Left ventricle myocardium superior (tissue), 1 donor: ENCODE results near the gene WWOX. TPM values are rescaled to one million over a fixed set of nuclear protein-coding genes. Genes with fewer than 3 reads are reported as not detected.

Experiments
- ATAC-seq: fragments of 200-7000 bp; cut with Tn5 transposase; one replicate; pipeline ENCODE4 v1.9.1; 2020; ENCODE audit warnings: mild to moderate bottlenecking, moderate library complexity
- DNase-seq: peaks from one replicate; pipeline ENCODE4 v3.0.0-alpha.2; 2020
- intact Hi-C: fragments of 100-400 bp; cut with micrococcal nuclease; formaldehyde crosslinking; loops from one replicate; pipeline ENCODE4 v1.11.0; 2022
- total RNA-seq: library from RNA; stranded (reverse); fragmentation: NEBNext Ultra II Directional; extraction: Animal tissue kit (Norgen Biotek cat#: 25700); gene quantifications from one replicate; pipeline ENCODE4 v1.2.1, GENCODE V29; 2021
- donor health status: DM: no; HTN: yes; CAD: no; lungs with severe emphysema.

The WWOX gene
- total RNA-seq, 1 donor from 2014 or later: 12.8 TPM

DNA sequence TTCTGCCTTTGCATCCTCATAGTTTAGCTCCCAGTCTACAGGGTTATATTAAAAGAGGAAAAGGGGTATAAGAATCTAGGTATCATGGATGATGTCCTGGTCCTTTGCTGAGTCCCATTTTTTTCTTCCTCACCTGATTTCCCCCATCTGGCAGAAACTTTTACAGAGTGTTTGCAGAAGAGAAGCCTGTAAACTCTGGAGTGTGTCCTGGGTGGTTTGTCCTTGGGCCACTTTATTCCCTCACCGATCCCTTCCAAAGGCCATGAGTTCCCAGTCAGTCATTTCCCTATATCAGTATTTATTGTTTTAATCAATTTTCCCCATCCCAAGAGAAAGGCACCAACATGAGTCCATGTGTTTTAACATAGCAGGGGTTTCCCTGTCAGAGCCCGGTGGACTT lies 638.2 kb downstream of the WWOX start:
- no peak for ATAC-seq
- intact Hi-C loops: no loop called here

DNA sequence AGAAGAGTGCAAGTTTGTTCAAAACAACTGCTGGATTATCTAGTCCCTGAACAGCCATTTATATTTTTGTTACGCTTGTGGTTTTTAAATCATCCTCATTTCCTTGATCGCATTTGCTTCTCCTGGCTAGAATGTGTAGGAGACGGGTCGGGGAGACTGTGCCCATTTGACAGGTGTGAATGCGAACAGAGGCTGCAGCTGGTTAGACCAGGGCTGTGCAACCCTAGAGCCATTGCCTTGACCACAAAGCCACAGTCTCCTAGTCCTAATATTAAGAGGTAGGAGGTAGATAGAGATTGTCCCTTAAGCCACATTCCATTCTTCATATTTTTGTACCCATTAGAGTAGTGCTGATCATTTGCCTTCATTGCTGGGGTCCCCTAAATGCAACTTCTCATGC lies 639.1 kb downstream of the WWOX start:
- intact Hi-C loops: no loop called here
- ATAC-seq (no peak), DNase-seq (no peak)

More for the DNA sequence above, 638.2 kb downstream of the WWOX start:
- DNase-seq: no peak

DNA sequence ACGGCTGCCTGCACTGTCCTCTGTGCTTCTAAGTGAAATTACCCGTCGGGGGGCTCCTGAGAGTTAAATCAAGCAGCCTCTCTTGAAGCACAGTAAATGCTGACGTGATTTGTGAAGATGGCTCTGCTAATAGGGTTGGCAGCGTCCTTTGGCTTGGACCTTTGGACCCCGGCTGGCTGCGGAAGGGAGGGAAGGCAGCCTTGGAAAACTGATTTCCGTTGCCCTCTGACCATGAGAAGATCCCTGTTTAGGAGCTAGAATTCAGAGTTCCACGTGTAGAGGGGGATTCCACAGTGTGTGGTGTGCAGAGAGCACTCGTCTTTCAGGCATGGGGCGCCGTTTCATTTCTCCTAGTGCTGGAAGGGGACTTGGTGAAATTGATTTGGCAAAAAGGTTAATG lies 640.8 kb downstream of the WWOX start:
- intact Hi-C loops: no loop called here
- no peak for DNase-seq
- no peak for ATAC-seq

- intact Hi-C loops: no loop called here
- DNase-seq (no peak), ATAC-seq (no peak)
Measured at GRCh38 chr16:78742501-78743283, 643.2 kb downstream of the WWOX start.

DNA sequence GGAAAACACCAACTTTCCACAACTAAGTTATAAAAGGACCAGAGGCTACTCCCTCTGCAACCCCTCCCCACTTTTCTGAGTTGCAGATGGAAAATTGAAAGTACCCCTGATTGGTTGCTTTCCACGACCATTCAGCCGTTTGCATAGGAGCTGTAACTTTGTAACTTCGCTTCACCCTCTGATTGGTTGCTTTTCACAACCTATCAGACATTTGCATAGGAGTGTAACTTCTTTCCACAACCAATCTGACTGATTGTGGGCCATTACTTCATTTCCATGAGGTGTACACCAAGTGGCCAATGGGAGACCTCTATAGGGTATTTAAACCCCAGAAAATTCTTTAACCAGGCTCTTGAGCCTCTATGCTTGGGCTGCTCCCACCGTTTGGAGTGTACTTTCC lies 644.1 kb downstream of the WWOX start:
- no peak for DNase-seq
- no peak for ATAC-seq
- intact Hi-C loops: no loop called here

GRCh38 chr16:78744099-78744498 lies 644.6 kb downstream of the WWOX start:
- no peak for ATAC-seq
- no peak for DNase-seq
- intact Hi-C loops: no loop called here

DNA sequence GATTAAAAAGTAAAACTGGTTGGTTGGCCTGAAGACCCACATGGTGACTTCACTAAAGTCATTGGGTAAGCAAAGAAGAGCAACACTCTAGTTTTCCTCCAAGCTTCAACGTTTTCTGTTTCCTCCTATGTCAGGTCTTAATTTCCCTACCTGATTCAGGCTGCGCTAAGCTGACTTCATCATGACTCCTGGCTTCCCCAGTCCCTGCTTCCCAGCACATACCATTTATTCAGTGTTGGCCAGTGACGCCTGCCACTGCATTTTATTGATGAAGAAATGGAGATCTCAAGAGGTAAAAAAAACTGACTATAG lies 645.3 kb downstream of the WWOX start:
- intact Hi-C loops: no loop called here
- no peak for ATAC-seq
- DNase-seq: no peak

DNA sequence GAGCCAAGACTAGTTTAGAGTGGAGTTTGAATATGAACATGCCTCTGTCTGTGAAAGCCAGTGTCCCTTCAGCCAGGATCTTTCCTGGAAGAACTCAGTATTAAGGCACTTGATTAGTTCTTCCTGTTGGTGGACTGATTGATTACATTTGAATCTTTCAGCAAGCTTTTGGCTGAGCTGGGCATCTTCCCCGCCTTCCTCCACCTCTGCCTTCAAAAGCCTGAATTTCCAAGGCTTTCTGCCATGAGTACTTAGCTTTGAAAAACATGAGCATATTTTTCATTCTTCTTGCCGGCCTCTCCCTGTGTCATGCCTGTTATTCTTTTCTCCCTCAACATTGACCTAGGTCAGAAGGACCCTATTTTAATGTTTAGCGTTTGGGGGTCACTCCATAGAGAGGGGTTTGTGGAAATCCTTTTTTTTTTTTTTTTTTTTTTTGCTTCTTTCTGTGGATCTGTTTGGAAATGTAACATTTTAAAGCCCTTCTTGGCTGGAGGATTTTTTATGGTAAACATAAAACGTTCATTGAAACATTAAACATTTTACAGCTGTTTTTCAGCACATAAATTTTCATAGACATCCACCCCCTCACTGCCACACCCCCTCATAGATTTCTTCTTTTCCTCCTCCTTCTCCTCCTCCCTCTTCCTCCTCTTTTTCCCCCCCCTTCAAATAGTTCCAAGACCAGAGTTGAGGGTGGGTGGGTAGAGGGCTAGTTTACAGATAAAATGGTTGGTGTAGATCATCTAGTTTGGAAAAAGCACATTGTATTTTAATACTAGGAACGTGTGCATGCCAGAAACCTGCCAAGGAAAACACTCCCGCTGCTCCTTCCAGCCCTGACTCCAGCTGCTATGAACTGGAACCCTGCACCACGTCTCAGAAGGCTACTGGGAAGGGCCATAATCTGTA lies 645.9 kb downstream of the WWOX start:
- DNase-seq (no peak), ATAC-seq (peak; percentile 31)
- intact Hi-C loops: no loop called here

DNA sequence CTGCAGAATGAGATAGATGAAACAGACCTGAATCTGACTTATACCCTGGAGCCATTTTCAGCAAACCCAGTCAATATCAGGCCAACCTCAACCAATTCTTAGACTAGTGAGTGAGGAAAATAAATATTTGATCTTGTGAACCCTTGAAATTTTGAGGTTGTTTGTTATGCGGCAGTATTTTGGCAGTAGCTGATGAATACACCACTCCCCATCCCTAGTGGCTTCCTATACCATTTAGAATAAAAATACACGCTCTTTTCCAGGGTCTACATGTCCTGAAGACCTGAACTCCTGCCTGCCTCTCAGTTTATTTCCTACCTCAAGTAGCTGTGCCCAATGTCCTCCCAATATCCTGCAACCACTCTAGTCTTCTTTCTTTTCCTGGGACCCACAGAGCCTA lies 647.3 kb downstream of the WWOX start:
- intact Hi-C loops: no loop called here
- DNase-seq (no peak), ATAC-seq (no peak)

GRCh38 chr16:78748220-78748929 lies 648.9 kb downstream of the WWOX start:
- DNase-seq (no peak), ATAC-seq (no peak)
- intact Hi-C loops: no loop called here

DNA sequence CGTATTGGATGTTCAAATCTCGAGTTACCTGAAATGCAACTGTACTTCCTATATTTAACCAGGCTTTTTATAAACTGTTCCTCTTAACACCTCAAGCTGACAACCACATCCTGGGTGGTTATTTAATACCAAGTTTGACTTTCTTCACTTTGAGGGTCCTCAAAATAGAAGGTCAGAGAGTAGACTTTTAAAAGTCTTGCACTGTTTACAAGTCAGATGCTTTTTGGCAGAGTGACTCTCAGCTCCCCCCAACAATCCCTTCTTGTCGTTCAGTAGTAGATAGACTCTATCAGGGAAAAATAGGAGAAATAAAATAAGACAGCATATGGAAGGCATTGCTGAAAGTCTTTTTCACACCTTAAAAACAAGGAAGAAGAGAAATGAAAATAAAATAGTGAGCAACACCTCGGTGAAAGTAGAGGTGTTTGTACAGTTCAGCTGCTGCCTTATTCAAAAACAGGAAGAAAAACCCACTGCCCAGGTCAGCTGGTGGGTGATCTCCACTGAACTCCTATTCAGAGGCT lies 650.4 kb downstream of the WWOX start:
- DNase-seq (no peak), ATAC-seq (no peak)
- intact Hi-C loops: no loop called here

DNA sequence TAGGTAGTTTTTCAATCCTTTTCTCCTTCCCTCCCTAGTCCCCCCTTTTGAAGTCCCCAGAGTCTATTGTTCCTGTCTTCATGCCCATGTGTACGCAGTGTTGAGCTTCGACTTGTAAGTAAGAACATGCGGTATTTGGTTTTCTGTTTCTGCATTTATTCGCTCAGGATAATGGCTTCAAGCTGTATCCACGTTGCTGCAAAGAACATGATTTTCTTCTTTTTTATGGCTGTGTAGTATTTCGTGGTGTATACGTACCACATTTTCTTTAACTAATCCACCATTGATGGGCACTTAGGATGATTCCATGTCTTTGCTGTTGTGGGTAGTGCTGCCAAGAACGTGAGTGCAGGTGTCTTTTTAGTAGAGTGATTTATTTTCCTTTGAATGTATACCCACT lies 651.2 kb downstream of the WWOX start:
- DNase-seq: no peak
- intact Hi-C loops: no loop called here
- ATAC-seq: no peak

GRCh38 chr16:78751601-78752000 lies 652.1 kb downstream of the WWOX start:
- ATAC-seq: no peak
- no peak for DNase-seq
- intact Hi-C loops: no loop called here

DNA sequence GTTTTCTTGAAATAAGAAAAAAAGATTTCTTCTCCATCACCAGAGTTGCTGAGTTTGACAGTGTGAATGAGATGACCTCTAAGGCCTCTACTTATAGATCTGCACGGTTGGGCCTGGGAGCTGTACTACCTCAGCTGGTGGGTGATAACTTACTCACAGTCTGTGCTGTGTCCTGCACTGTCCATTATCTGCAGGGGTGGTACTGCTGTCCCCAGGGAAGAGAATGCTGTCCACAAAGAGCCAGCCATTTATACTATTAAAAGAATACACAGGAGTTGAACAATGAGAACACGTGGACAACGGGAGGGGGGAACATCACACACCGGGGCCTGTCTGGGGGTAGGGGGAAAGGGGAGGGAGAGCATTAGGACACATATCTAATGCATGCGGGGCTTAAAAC lies 655.3 kb downstream of the WWOX start:
- DNase-seq (no peak), ATAC-seq (peak; percentile 18)
- intact Hi-C loops: no loop called here

DNA sequence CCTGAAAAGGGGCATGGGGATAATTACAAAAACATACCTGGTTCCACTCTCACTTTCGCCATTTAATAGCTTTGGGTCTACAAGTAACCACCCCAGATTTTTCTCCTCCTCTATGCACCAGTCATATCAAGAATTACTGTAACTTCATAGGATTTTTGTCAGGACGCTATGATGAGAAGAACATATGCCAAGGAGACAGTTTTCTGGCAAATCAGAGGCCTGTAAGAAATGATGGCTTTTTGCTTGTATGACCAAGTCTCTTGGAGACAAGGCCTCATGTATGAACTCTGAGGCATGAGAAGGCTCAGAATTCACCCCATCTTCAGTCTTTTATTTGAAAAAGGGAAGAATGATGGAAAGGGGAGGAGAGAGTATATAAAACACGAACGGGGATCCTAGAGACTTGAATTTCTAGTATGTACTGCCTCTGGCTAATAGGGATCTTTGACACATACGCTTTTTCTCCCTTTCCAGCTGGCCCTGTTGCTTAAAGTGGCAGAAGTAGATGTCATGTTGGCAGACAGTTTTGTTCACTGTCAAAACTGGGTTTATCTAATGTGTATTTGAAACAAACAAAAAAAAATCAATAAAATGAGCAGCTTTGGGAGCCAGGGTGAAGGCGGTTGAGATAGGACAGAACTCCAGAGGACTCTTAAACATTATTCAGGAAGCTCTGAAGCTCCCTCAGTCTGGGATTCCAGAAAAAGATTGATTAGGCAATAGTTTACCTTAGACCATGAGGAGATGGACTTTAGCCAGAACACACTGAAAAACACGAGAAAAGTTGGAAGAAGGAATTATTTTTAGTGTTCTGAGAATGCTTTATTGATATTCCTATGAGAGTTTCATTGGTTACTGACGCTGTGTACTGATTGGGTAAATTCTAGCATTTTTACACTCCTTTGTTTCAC lies 656.6 kb downstream of the WWOX start:
- no peak for ATAC-seq
- DNase-seq: no peak
- intact Hi-C loops: no loop called here

DNA sequence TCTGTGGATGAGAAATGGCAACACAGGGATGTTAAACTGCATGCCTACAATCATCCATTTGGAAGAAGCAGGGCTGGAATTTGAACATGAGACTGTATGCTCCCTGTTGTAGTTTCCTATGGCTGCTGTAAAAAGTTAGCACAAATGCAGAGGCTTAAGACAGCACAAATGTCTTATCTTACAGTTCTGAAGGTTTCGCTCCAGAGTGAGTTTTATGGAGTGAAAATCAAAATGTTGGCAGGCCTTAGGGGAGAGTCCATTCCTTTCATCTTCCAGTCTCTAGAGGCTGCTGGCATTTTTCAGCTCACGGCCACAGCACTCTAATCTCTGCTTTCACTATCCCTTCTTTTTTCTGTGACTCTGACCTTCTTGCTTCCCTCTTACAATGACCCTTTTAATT lies 660.1 kb downstream of the WWOX start:
- no peak for DNase-seq
- intact Hi-C loops: no loop called here
- no peak for ATAC-seq

DNA sequence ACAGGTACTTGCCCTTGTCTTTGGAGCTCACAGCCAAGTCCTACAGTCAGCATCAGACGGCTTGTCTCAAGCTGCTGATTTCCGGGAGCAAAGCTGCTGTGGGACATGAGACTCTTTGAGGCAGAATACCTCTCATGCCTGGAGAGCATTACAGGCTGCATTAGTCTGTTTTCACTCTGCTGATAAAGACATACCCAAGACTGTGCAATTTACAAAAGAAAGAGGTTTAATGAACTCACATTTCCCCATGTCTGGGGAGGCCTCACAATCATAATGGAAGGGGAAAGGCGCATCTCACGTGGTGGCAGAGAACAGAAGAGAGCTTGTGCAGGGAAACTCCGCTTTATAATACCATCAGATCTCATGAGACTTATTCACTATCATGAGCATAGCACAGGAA lies 661.2 kb downstream of the WWOX start:
- ATAC-seq: no peak
- intact Hi-C loops: loop anchor here (5.0 kb wide), 1 partner anchor 248 kb away; no protein-coding TSS in a partner anchor
- DNase-seq: no peak

- intact Hi-C loops: loop anchor here (5.0 kb wide), 1 partner anchor 249 kb away; no protein-coding TSS in a partner anchor
- DNase-seq (no peak), ATAC-seq (no peak)
Measured at GRCh38 chr16:78761427-78761826, 662.0 kb downstream of the WWOX start.

DNA sequence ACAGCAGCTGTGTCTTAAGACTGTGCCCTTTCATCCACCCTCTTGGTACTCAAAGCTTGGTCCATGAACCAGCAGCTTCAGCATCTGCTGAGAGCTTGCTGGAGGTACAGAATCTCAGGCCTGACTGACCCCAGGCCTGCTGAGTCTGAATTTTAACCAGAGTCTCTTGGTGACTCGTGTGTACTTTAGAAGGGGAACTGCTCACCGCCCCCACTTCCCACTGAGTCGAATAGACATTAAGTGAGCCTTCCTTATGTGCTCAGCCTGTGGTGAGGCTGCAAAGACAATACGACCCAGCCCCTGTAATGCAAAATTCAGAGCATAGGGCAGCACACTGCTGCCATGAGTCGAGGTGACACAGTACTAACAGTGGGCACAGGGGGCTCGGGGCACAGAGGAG lies 662.8 kb downstream of the WWOX start:
- intact Hi-C loops: loop anchor here (5.0 kb wide), 1 partner anchor 250 kb away; no protein-coding TSS in a partner anchor
- DNase-seq: no peak
- no peak for ATAC-seq
